ENCODE data around the gene MYLK3. TPM values are rescaled to one million over a fixed set of nuclear protein-coding genes. Genes with fewer than 3 reads are reported as not detected.

The MYLK3 gene
- total RNA-seq, 2 donors from 2014 or later, result 0.29 to 0.59 TPM

DNA sequence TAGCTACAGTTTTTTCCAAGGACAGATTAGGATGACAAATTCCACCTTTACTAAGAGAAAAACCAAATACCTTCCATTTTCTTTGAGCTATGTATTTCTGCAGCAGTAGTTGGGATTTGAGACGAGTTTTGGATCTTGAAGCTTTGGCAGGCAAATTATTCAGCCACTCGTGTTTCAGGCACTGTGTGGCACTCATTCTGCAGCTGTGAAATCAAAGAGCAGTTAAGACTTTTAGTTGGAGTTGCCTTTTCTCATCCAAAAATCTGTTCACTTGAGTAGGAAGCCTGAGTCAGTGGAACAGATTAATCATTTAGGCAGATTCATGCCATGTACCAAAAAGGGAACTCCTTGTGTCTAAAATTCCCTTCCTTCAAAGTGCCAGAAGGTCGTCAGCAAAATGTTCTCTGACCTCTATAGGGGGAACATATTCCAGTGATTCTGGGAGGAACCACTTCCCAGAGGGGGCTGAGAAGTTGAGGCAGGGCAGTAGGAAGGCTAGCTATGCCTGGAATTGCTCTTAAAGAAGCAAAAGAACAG, 38.6 kb downstream of the MYLK3 start:
- no peaks in the 10 kb centered on the region for H3K4me1 Mint-ChIP-seq (ENCODE audit: low read depth in 2 of 2)
- H3K36me3 Mint-ChIP-seq, result no peaks in the 10 kb centered on the region

GRCh38 chr16:46706642-46707041, 41.5 kb downstream of the MYLK3 start:
- H3K36me3 Mint-ChIP-seq, result no peaks in the 10 kb centered on the region
- H3K9me3 Mint-ChIP-seq, result no peaks in the 10 kb centered on the region
- DNase-seq (ENCODE audit: low spot score) (no peak), ATAC-seq (no peak)
- no peaks in the 10 kb centered on the region for H3K4me1 Mint-ChIP-seq (ENCODE audit: low read depth in 2 of 2)
- no peak overlapping the region for H3K27ac Mint-ChIP-seq
- no peaks in the 10 kb centered on the region for H3K27me3 Mint-ChIP-seq
- no peak overlapping the region for H3K4me3 Mint-ChIP-seq

More for the DNA sequence above, 38.6 kb downstream of the MYLK3 start:
- Mint-ChIP-seq H3K9me3 (no peaks in the 10 kb centered on the region), H3K4me3 (no peak overlapping the region), H3K27ac (no peak overlapping the region), H3K27me3 (peaks cover 0 to 2% of the 10 kb centered on the region in 2 donors)
- no peak for ATAC-seq
- no peak for DNase-seq (ENCODE audit: low spot score)

DNA sequence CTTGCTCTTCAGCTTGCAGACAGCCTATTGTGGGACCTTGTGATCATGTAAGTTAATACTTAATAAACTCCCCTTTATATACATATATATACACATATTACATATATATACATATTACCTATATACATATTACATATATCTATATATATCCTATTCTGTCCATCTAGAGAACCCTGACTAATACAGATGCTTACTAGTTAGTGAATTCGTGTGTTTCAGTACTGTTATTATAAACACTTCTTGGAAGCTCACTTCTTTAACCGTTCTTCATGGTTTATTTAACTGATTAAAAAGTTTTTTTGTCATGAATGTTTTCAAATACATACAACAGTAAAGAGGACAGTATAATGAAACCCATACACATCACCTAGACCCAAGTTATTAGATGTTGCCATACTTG, 46.1 kb downstream of the MYLK3 start:
- Mint-ChIP-seq H3K27me3 (no peaks in the 10 kb centered on the region), H3K4me1 (ENCODE audit: low read depth in 2 of 2) (no peaks in the 10 kb centered on the region), H3K4me3 (no peak overlapping the region), H3K9me3 (no peaks in the 10 kb centered on the region), H3K27ac (no peak overlapping the region), H3K36me3 (no peaks in the 10 kb centered on the region)
- peak in 1 of 2 donors; percentile 17 for ATAC-seq
- DNase-seq (ENCODE audit: low spot score), result no peak

GRCh38 chr16:46701615-46702014, 46.5 kb downstream of the MYLK3 start:
- no peaks in the 10 kb centered on the region for H3K9me3 Mint-ChIP-seq
- no peaks in the 10 kb centered on the region for H3K4me1 Mint-ChIP-seq (ENCODE audit: low read depth in 2 of 2)
- ATAC-seq (no peak), DNase-seq (ENCODE audit: low spot score) (no peak)
- no peaks in the 10 kb centered on the region for H3K27me3 Mint-ChIP-seq
- no peaks in the 10 kb centered on the region for H3K36me3 Mint-ChIP-seq
- H3K27ac Mint-ChIP-seq, result no peak overlapping the region
- no peak overlapping the region for H3K4me3 Mint-ChIP-seq

GRCh38 chr16:46700048-46700447, 48.1 kb downstream of the MYLK3 start:
- H3K36me3 Mint-ChIP-seq, result peaks cover 8% of the 10 kb centered on the region
- no peaks in the 10 kb centered on the region for H3K27me3 Mint-ChIP-seq
- ATAC-seq, result no peak
- H3K4me3 Mint-ChIP-seq, result no peak overlapping the region
- no peaks in the 10 kb centered on the region for H3K4me1 Mint-ChIP-seq (ENCODE audit: low read depth in 2 of 2)
- DNase-seq (ENCODE audit: low spot score), result no peak
- no peak overlapping the region for H3K27ac Mint-ChIP-seq
- H3K9me3 Mint-ChIP-seq, result no peaks in the 10 kb centered on the region

- Mint-ChIP-seq H3K36me3 (peaks cover 12% of the 10 kb centered on the region), H3K27ac (no peak overlapping the region), H3K9me3 (no peaks in the 10 kb centered on the region), H3K4me3 (no peak overlapping the region), H3K27me3 (no peaks in the 10 kb centered on the region), H3K4me1 (ENCODE audit: low read depth in 2 of 2) (peaks cover 0 to 1% of the 10 kb centered on the region in 2 donors)
- ATAC-seq (no peak), DNase-seq (ENCODE audit: low spot score) (no peak)
Observed at GRCh38 chr16:46696957-46697356, 51.2 kb downstream of the MYLK3 start.

DNA sequence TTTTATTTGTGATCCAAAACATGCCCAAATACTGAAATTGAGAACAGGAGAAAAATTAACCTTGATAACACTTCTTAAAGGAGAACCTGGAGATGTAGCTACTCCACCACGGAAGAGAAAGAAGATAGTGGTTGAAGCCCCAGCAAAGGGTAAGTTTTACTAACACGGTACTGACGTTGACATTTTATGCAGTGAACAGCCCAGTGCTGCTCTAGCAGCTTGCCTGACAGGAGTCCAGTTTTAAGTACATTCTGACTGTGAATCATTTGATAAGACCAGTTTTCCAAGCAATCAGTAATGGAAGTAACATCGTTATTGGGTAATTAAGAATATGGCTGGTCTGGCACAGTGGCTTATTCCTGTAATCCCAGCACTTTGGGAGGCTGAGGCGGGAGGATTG, 52.2 kb downstream of the MYLK3 start:
- Mint-ChIP-seq H3K27me3 (no peaks in the 10 kb centered on the region), H3K4me1 (ENCODE audit: low read depth in 2 of 2) (peaks cover 0 to 10% of the 10 kb centered on the region in 2 donors), H3K36me3 (peaks cover 21% of the 10 kb centered on the region), H3K4me3 (no peak overlapping the region), H3K9me3 (no peaks in the 10 kb centered on the region), H3K27ac (no peak overlapping the region)
- no peak for DNase-seq (ENCODE audit: low spot score)
- no peak for ATAC-seq

GRCh38 chr16:46693598-46693997, 54.5 kb downstream of the MYLK3 start:
- Mint-ChIP-seq H3K4me3 (no peak overlapping the region), H3K27ac (no peak overlapping the region), H3K27me3 (no peaks in the 10 kb centered on the region), H3K4me1 (ENCODE audit: low read depth in 2 of 2) (peaks cover 0 to 10% of the 10 kb centered on the region in 2 donors), H3K36me3 (peaks cover 21% of the 10 kb centered on the region), H3K9me3 (no peaks in the 10 kb centered on the region)
- ATAC-seq (no peak), DNase-seq (ENCODE audit: low spot score) (no peak)

- H3K4me1 Mint-ChIP-seq (ENCODE audit: low read depth in 2 of 2), result peaks cover 12 to 22% of the 10 kb centered on the region in 2 donors
- DNase-seq (ENCODE audit: low spot score) (no peak), ATAC-seq (no peak)
- H3K27me3 Mint-ChIP-seq, result no peaks in the 10 kb centered on the region
- no peak overlapping the region for H3K27ac Mint-ChIP-seq
- H3K36me3 Mint-ChIP-seq, result peaks cover 21% of the 10 kb centered on the region
- H3K4me3 Mint-ChIP-seq, result no peak overlapping the region
- no peaks in the 10 kb centered on the region for H3K9me3 Mint-ChIP-seq
Observed at GRCh38 chr16:46691726-46692125, 56.4 kb downstream of the MYLK3 start.

GRCh38 chr16:46690281-46691178, 57.6 kb downstream of the MYLK3 start:
- no peaks in the 10 kb centered on the region for H3K27me3 Mint-ChIP-seq
- ATAC-seq (no peak), DNase-seq (ENCODE audit: low spot score) (no peak)
- peaks cover 14 to 25% of the 10 kb centered on the region in 2 donors for H3K4me1 Mint-ChIP-seq (ENCODE audit: low read depth in 2 of 2)
- no peak overlapping the region for H3K4me3 Mint-ChIP-seq
- peaks cover 16% of the 10 kb centered on the region for H3K36me3 Mint-ChIP-seq
- H3K9me3 Mint-ChIP-seq, result no peaks in the 10 kb centered on the region
- H3K27ac Mint-ChIP-seq, result no peak overlapping the region

DNA sequence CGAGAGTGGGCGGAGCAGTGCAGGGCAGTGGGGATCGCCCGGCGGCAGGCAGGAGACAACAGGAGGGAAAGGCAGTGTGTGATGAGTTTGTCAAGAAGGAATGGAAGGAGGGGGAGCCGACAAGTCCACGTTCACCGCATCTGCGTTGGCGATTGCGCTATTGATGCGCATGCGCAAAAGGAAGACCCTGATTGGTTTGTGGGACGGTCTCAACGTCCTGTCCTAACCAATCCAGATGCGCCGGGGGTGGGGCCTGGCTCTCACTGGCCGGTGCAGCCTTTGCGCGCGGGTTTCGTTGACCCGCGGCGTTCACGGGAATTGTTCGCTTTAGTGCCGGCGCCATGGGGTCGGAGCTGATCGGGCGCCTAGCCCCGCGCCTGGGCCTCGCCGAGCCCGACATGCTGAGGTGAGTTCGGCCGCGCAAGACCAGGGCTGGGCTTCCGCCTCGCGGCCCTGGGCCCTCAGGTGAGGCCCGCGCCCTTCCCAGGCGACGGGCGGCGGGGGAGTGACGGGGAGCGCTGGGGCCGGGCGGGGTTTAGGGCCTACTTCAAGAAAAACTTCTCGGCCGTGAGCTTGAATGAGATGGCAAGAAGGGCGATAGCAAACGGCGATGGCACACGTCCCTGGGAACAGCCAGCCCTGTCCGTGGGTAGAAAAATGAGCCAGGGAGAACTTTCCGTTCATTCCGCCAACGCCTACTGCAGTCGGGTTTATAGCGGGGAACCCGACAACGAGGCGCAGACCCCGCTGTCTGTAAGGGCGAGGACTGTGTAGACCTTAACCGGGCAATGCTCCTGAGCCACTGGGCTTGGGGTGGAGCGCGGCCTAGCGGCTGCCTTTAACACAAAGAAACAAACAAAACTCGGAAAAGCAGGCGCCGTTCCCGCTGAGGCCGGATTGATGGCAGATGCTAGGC, 58.5 kb downstream of the MYLK3 start, which contains the start of gene ORC6:
Gene ORC6, plus strand, starts transcription at position 295 of the 916 bp plus-strand sequence. Its CDS starts 47 bp downstream, at position 342.
- H3K9me3 Mint-ChIP-seq, result no peaks in the 10 kb centered on the region
- peak; percentile 92 to 93 for ATAC-seq
- no peak within 1 kb of the TSS for H3K4me3 Mint-ChIP-seq
- H3K27ac Mint-ChIP-seq, result no peak within 1 kb of the TSS
- peaks cover 8% of the 10 kb centered on the region for H3K36me3 Mint-ChIP-seq
- H3K27me3 Mint-ChIP-seq, result no peaks in the 10 kb centered on the region
- DNase-seq (ENCODE audit: low spot score), result peak; percentile 98
- peaks cover 14 to 29% of the 10 kb centered on the region in 2 donors for H3K4me1 Mint-ChIP-seq (ENCODE audit: low read depth in 2 of 2)

GRCh38 chr16:46688654-46689364, 59.3 kb downstream of the MYLK3 start, which contains the start of gene VPS35:
TSS of gene VPS35 (minus strand) at chr16:46689178. CDS start at chr16:46689133, 45 bp downstream.
- H3K27me3 Mint-ChIP-seq, result no peaks in the 10 kb centered on the region
- H3K9me3 Mint-ChIP-seq, result no peaks in the 10 kb centered on the region
- H3K4me1 Mint-ChIP-seq (ENCODE audit: low read depth in 2 of 2), result peaks cover 16 to 37% of the 10 kb centered on the region in 2 donors
- DNase-seq (ENCODE audit: low spot score) (peak; percentile 99), ATAC-seq (peak; percentile 96 to 97)
- H3K4me3 Mint-ChIP-seq, result no peak within 1 kb of the TSS
- H3K27ac Mint-ChIP-seq, result no peak within 1 kb of the TSS
- peaks cover 8% of the 10 kb centered on the region for H3K36me3 Mint-ChIP-seq

DNA sequence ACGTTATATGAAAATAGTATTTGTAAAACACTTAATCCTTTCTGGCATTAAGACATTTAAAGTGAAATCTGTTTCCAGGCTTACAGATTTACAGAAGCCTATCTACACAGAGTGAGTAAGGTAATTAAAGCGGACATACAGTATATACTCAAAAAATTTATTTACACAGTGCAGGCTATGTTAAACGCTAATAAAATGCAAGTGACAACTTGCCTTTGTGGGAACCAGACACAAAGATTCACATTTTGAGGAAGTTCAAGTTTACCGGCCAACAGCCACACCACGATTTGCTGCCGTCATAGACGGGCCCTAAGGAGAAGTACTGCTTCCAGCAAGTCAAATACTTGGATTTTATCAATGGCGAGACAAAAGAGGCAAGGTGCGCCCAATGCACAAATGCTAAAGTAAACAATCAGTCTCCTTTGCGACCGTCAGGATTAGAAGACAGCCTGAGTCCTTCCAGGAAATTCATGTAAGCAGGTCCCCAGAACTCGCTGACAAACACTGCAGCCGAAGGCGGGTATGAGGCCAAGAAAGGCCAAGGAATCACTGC, 60.0 kb downstream of the MYLK3 start:
- Mint-ChIP-seq H3K4me3 (no peak overlapping the region), H3K9me3 (no peaks in the 10 kb centered on the region), H3K27me3 (no peaks in the 10 kb centered on the region), H3K36me3 (peaks cover 8% of the 10 kb centered on the region), H3K27ac (no peak overlapping the region), H3K4me1 (ENCODE audit: low read depth in 2 of 2) (peaks cover 16 to 37% of the 10 kb centered on the region in 2 donors)
- DNase-seq (ENCODE audit: low spot score) (no peak), ATAC-seq (no peak)
